Esophagus squamous epithelium (tissue), 4 donors: Measurements from ENCODE around the gene HACL1.

Source experiments
- POLR2A ChIP-seq, 4 donors: fragments of 450-650 bp; IDR thresholded peaks; one replicate each; pipeline ENCODE4 v1.6.1; 2017; ENCODE audit warnings: antibody characterized with exemption in 4 of 4, mild to moderate bottlenecking in 4 of 4, moderate library complexity in 3 of 4
- TF ChIP-seq, protein P1 (sequence below), 6 experiments: fragments of 450-650 bp in 4 of 6; fragments of 200-600 bp in 2 of 6; sonication (generic) in 2 of 6; IDR thresholded peaks; one replicate each; pipeline ENCODE4 v1.5.1; 2016 to 2019; ENCODE audit warnings: antibody characterized with exemption in 6 of 6, mild to moderate bottlenecking in 4 of 6, moderate library complexity in 4 of 6

DNA sequence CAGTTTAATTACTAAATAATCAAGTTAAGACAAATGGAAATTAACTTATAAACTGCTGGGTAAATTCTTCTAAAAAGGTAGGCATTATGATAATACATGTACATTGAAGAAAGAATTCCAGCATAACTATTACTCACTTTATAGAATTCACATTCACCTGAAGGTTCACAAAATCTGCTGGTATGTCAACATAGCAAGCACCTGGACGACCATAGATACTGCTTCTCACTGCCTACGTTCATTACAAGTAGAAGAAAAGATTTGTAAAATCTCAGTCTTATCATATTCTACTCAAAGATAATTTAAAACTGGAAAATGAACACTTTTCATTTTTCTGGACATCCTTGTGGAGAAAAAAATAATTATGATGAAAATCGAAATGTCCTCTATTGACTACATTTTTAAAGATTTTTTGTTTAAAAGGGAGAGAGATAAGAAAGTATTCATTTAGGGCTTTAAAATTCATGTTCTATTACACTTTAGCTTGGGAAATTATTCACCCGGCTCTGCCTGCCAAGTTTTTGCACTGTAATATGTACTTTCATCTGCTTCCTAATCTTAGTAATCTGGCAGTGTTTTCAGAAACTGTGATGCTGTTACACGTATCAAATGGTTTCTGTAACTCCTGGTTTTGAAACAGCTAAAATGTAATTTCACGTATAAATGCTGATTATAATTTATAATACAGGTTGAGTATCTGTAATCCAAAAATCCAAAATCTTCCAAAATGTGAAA is 16.1 kb downstream of the HACL1 start:
- TF ChIP-seq, protein P1, sequence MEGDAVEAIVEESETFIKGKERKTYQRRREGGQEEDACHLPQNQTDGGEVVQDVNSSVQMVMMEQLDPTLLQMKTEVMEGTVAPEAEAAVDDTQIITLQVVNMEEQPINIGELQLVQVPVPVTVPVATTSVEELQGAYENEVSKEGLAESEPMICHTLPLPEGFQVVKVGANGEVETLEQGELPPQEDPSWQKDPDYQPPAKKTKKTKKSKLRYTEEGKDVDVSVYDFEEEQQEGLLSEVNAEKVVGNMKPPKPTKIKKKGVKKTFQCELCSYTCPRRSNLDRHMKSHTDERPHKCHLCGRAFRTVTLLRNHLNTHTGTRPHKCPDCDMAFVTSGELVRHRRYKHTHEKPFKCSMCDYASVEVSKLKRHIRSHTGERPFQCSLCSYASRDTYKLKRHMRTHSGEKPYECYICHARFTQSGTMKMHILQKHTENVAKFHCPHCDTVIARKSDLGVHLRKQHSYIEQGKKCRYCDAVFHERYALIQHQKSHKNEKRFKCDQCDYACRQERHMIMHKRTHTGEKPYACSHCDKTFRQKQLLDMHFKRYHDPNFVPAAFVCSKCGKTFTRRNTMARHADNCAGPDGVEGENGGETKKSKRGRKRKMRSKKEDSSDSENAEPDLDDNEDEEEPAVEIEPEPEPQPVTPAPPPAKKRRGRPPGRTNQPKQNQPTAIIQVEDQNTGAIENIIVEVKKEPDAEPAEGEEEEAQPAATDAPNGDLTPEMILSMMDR (IDR thresholded peaks at IDR 0.05), result no peak
- no peak for TF ChIP-seq POLR2A (IDR thresholded peaks at IDR 0.05)
